COR-L47 (cell line): Measurements from ENCODE around the gene ANKRD31.
"Not testable (repeated sequence)": the region's sequence is repeated elsewhere in the genome, so short reads cannot be mapped to it uniquely, and the experiment has no call there.

Source experiments
- DNase-seq: peaks from one replicate; lab custom pipeline; 2025; lab: John Stamatoyannopoulos, UW

The ANKRD31 gene

GRCh38 chr5:75236322-75237316 is at the start of gene ANKRD31:
ANKRD31 (minus strand) TSS chr5:75236878; CDS start chr5:75236686, 192 bp downstream.
- DNase-seq, result peak; percentile 79

- DNase-seq, result no peak
Measured at GRCh38 chr5:75286211-75286773, 49.6 kb upstream of the ANKRD31 start.

- DNase-seq, result no peak
Measured at GRCh38 chr5:75282581-75282980, 45.9 kb upstream of the ANKRD31 start.

- no peak for DNase-seq
Measured at GRCh38 chr5:75281716-75282465, 45.2 kb upstream of the ANKRD31 start.

- no peak for DNase-seq
Measured at GRCh38 chr5:75279321-75279720, 42.6 kb upstream of the ANKRD31 start.

GRCh38 chr5:75277463-75277862 is 40.8 kb upstream of the ANKRD31 start:
- peak; percentile 64 for DNase-seq

GRCh38 chr5:75275756-75276155 is 39.1 kb upstream of the ANKRD31 start:
- no peak for DNase-seq

- no peak for DNase-seq
Measured at GRCh38 chr5:75275147-75275546, 38.5 kb upstream of the ANKRD31 start.

- no peak for DNase-seq
Measured at GRCh38 chr5:75274486-75274885, 37.8 kb upstream of the ANKRD31 start.

GRCh38 chr5:75270605-75271004 is 33.9 kb upstream of the ANKRD31 start:
- not testable (repeated sequence) for DNase-seq

GRCh38 chr5:75265731-75266130 is 29.1 kb upstream of the ANKRD31 start:
- no peak for DNase-seq

- no peak for DNase-seq
Measured at GRCh38 chr5:75262271-75262670, 25.6 kb upstream of the ANKRD31 start.

GRCh38 chr5:75260708-75261107 is 24.0 kb upstream of the ANKRD31 start:
- DNase-seq, result no peak

- DNase-seq, result not testable (repeated sequence)
Measured at GRCh38 chr5:75250452-75250851, 13.8 kb upstream of the ANKRD31 start.

- DNase-seq, result no peak
Measured at GRCh38 chr5:75245023-75245422, 8.3 kb upstream of the ANKRD31 start.

- no peak for DNase-seq
Measured at GRCh38 chr5:75243510-75243909, 6.8 kb upstream of the ANKRD31 start.

- DNase-seq, result no peak
Measured at GRCh38 chr5:75243100-75243499, 6.4 kb upstream of the ANKRD31 start.

GRCh38 chr5:75242067-75242466 is 5.4 kb upstream of the ANKRD31 start:
- no peak for DNase-seq

- no peak for DNase-seq
Measured at GRCh38 chr5:75239681-75240080, 3.0 kb upstream of the ANKRD31 start.

GRCh38 chr5:75235711-75236110 is 967 bp downstream of the ANKRD31 start:
- DNase-seq, result no peak

GRCh38 chr5:75234251-75234650 is 2.4 kb downstream of the ANKRD31 start:
- DNase-seq, result no peak

- no peak for DNase-seq
Measured at GRCh38 chr5:75226916-75227315, 9.8 kb downstream of the ANKRD31 start.

- DNase-seq, result no peak
Measured at GRCh38 chr5:75225506-75225905, 11.2 kb downstream of the ANKRD31 start.
